IPS-18a (cell line): ENCODE measurements around the gene OR6A2.

Source experiments
- H3K27ac ChIP-seq: one replicate; pipeline ENCODE4 v1.5.1; 2013; ENCODE audit warnings: low read length
- H3K27me3 ChIP-seq: one replicate; pipeline ENCODE4 v1.6.1; 2013; ENCODE audit warnings: mild to moderate bottlenecking, low read length; ENCODE audit not compliant: control insufficient read depth, insufficient read depth
- H3K36me3 ChIP-seq: one replicate; pipeline ENCODE4 v1.6.1; 2013; ENCODE audit warnings: low read depth, low read length; ENCODE audit not compliant: control insufficient read depth
- H3K4me1 ChIP-seq: one replicate; pipeline ENCODE4 v1.6.1; 2013; ENCODE audit warnings: low read depth, low read length; ENCODE audit not compliant: control insufficient read depth
- H3K4me3 ChIP-seq: one replicate; pipeline ENCODE4 v1.5.1; 2013; ENCODE audit warnings: low read length
- H3K9ac ChIP-seq: one replicate; pipeline ENCODE4 v1.6.1; 2013; ENCODE audit warnings: mild to moderate bottlenecking, low read length, moderate library complexity
- H3K9me3 ChIP-seq: one replicate; pipeline ENCODE4 v1.6.1; 2013; ENCODE audit warnings: low read depth, low read length; ENCODE audit not compliant: control insufficient read depth

Gene OR6A2

DNA sequence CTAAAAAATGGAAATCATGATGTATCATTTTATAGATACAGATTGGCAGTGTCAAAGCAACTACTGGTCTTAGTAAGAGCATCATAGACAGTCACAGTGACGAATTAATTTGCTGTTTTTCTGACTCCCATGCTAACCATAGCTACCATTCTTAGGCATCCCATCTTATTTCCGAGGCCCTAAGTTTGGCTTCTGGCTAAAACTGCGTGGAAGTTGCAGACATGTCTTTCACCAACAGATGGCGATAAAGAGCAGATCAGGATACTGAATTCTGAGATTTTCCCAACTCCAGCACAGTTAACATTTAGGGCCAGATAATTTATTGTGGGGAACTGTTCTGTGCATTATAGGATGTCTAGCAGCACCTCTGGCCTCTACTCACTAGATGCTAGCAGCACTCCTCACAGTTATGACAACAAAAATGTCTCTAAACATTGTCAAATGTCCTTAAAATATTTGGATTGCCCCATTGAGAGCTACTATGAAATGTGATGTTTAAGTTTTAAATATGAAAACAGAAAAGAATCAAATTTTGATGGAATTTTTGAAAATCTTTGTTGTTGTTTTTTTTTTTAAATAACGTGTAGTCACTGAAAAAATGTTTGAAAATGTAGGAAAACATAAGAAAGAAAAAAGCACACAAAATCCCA, 44.1 kb downstream of the OR6A2 start:
- Histone ChIP-seq H3K9me3 (no peaks in the 10 kb centered on the region), H3K4me1 (no peaks in the 10 kb centered on the region), H3K27ac (no peak overlapping the region), H3K9ac (no peak overlapping the region), H3K27me3 (no peaks in the 10 kb centered on the region), H3K4me3 (no peak overlapping the region), H3K36me3 (no peaks in the 10 kb centered on the region)

DNA sequence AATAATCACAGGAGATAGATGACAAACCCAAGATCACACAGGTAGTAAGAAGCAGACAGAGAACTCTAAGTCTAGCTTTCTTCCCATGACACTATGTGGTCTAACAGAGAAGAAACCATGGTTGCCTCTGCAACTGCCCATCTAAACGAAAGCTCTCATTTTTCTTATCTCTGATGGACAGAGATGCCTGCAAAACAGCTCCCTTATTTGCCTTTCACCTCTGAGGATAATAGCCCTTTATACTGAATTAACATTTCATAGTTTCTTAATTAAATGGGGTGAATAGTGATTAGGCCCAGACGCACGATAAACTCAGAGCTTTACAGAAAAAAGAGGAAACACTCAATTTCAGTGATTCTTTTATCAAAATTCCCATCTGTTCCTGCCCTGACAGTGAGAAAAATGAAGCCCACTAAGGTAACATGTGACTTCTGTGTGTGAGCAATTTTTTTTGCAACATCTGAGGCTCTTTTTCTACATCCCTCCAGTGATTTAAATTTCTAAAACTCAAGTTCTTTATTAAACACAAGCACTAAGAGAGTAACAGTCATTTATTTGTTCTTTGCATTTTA, 52.3 kb downstream of the OR6A2 start:
- H3K9ac ChIP-seq: no peak overlapping the region

DNA sequence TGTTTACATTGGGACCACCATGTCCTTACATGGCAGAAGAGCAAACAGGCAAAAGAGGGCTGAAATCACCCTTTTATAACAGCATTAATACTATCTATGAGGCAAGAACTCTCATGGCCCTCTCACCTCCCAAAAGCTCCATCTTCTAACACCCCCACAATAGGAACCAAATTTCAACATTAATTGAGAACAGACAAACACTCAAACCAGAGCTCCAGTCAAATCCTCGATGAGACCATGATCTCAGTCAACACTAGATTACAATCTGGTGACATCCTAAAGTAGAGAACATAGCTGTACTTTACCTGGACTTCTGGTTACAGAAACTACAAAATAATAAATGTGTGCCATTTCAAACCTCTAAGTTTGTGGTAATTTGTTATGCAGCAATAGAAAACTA, 52.9 kb downstream of the OR6A2 start:
- Histone ChIP-seq H3K27ac (no peak overlapping the region), H3K27me3 (no peaks in the 10 kb centered on the region), H3K4me1 (no peaks in the 10 kb centered on the region), H3K4me3 (no peak overlapping the region), H3K36me3 (no peaks in the 10 kb centered on the region), H3K9ac (no peak overlapping the region), H3K9me3 (no peaks in the 10 kb centered on the region)

More for the DNA sequence above, 52.3 kb downstream of the OR6A2 start:
- H3K4me1 ChIP-seq: no peaks in the 10 kb centered on the region
- no peak overlapping the region for H3K4me3 ChIP-seq
- no peaks in the 10 kb centered on the region for H3K27me3 ChIP-seq
- H3K36me3 ChIP-seq: no peaks in the 10 kb centered on the region
- no peak overlapping the region for H3K27ac ChIP-seq
- H3K9me3 ChIP-seq: no peaks in the 10 kb centered on the region

DNA sequence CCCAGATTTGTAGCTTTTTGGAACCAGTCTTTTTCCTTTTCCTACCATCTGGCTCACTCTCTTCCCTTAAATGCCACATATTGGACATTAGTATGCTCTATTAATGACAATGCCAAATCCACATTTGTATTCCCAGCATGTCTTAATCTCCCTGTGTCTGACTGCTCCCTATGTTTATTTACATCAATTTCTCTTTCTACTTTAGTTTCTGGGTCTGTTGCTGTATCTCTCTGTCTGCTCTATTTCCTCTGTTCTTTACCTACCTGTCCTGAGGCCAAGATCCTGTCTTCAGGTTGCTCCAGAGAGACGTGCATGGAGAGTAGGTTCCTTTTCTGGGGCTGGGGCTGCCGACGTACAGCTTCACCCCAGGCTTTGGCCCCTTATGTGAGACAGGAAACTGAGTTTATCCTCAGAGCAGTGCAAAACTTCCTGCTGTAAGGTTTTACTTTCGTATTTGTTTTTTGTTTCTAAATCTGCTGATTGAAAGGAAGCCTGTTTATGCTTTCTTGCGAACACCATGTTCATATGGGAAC, 53.3 kb downstream of the OR6A2 start:
- no peaks in the 10 kb centered on the region for H3K9me3 ChIP-seq
- H3K4me1 ChIP-seq: no peaks in the 10 kb centered on the region
- H3K9ac ChIP-seq: no peak overlapping the region
- H3K36me3 ChIP-seq: no peaks in the 10 kb centered on the region
- no peak overlapping the region for H3K4me3 ChIP-seq
- H3K27ac ChIP-seq: no peak overlapping the region
- H3K27me3 ChIP-seq: no peaks in the 10 kb centered on the region

DNA sequence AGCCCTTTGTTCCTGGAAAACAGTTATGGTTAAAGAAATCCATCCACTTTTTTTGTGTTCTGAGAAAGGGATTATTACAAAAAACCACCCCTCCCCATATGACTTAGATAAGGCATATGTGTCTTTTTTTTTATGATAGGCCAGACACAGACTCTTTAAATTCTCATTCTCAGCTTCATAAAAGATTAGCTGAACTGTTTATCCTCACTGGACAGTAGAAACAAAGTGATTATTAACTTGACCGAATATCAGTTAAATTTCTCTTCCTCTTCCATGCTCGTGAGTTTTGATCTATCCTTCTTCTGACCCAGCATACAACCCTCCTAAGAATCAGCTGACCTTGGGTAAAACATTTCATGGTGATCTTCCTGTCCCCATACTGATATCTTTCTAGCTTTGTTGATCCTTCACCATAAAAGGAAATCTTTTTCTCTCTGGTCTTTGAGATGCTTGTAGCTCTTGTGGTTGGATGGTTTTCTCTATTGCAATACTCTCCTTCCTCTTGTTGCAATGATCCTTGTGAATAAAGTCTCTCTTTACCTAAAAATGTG, 53.9 kb downstream of the OR6A2 start:
- Histone ChIP-seq H3K36me3 (no peaks in the 10 kb centered on the region), H3K27me3 (no peaks in the 10 kb centered on the region), H3K9me3 (no peaks in the 10 kb centered on the region), H3K4me3 (no peak overlapping the region), H3K4me1 (no peaks in the 10 kb centered on the region), H3K27ac (no peak overlapping the region), H3K9ac (no peak overlapping the region)

DNA sequence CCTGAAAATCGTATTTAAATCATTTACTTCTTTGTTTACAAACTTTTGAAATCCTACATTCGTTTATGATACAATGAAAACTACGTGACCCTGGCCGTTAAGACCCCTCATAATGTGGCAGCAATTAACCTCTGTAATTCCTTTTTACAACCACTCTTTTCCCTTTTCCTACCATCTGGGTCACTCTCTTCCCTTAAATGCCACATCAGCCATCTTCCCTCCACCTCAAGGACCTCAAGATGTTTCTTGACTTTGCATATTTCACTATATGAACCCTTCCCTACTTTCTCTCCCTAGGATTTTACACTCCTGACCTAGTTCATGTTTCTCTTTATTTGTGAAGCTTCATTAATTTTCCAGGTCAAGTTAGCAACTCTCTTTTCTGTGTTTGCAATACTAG, 54.5 kb downstream of the OR6A2 start:
- Histone ChIP-seq H3K4me3 (no peak overlapping the region), H3K9ac (no peak overlapping the region), H3K4me1 (no peaks in the 10 kb centered on the region), H3K9me3 (no peaks in the 10 kb centered on the region), H3K27ac (no peak overlapping the region), H3K36me3 (no peaks in the 10 kb centered on the region), H3K27me3 (no peaks in the 10 kb centered on the region)

DNA sequence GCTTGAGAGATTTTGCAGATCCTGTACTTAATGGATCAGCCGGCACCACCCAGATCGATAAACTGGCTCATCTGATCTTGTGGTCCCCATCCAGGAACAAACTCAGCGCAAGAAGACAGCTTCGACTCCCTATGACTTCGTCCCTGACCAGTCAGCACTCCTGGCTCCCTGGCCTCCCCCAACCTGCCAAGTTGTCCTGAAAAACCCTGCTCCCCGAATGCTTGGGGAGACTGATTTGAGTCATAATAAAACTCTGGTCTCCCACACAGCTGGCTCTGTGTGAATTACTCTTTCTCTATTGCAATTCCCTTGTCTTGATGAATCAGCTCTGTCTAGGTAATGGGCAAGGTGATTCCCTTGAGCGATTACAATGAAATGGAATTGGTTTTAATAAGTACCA, 57.2 kb downstream of the OR6A2 start:
- H3K27me3 ChIP-seq: no peaks in the 10 kb centered on the region
- H3K4me3 ChIP-seq: no peak overlapping the region
- H3K9ac ChIP-seq: no peak overlapping the region
- H3K9me3 ChIP-seq: no peaks in the 10 kb centered on the region
- H3K27ac ChIP-seq: no peak overlapping the region
- H3K36me3 ChIP-seq: no peaks in the 10 kb centered on the region
- H3K4me1 ChIP-seq: no peaks in the 10 kb centered on the region
